NCI-H226 (cell line): ENCODE data around the gene WDR48.

ENCODE experiments used
- DNase-seq: peaks from one replicate; pipeline ENCODE4 v3.0.0-alpha.2; 2015

Gene WDR48

GRCh38 chr3:39065197-39065596 lies 13.4 kb downstream of the WDR48 start:
- DNase-seq: peak; percentile 30

GRCh38 chr3:39067286-39067685 lies 15.5 kb downstream of the WDR48 start:
- DNase-seq: no peak

- DNase-seq: no peak
Observed at GRCh38 chr3:39068556-39068955, 16.7 kb downstream of the WDR48 start.

DNA sequence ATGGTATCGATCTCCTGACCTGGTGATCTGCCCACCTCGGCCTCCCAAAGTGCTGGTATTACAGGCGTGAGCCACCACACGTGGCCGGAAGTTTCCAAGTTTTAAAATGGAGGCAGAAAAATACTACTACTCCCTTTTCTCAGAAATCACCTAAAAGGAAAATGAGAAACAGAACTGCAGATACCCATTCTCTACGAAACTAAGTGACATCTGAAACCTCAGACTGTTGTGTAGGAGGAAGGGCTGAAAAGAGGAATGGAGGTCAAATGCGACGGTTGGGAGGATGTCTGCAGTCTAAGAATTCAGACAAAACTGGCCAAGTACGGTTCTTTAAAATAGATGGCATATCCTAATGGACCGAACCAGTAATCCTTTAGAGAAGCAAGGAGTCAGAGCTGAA lies 24.1 kb downstream of the WDR48 start:
- no peak for DNase-seq

GRCh38 chr3:39079530-39079929 lies 27.7 kb downstream of the WDR48 start:
- DNase-seq: no peak

GRCh38 chr3:39080026-39080425 lies 28.2 kb downstream of the WDR48 start:
- DNase-seq: no peak

DNA sequence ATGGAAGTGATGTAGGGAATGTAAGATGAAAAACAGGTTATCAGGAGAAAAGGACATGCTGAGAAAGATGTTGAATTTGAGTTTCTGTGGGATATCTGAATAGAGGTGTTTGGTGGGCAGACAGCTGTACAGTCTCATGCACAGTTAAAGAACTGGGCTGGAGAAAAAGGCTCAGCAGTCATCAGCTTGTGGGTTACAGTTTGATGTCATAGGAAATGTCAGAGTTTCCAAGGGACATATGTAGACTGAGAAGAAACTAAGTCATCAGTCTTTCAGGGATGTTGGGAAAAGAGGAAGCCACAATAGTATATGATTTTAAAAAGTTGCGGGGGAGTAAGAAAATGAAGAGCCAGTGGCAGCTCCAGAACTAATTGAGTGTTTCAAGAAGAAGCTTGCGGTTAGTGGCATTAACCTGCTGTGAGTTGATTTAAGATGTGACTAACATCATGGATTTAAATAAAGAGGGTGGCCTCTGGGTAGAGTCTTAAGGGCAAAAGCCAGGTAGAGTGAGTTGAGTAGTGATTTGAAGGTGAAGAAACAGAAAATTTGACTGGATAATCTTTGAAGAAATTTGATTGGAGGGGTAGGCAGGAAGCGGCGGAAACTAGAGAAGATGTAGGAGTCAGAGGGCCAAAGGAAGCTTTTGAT lies 31.0 kb downstream of the WDR48 start:
- DNase-seq: no peak

GRCh38 chr3:39086144-39086543 lies 34.3 kb downstream of the WDR48 start:
- no peak for DNase-seq

GRCh38 chr3:39088456-39088855 lies 36.6 kb downstream of the WDR48 start:
- no peak for DNase-seq

- DNase-seq: no peak
Observed at GRCh38 chr3:39088889-39089288, 37.1 kb downstream of the WDR48 start.

DNA sequence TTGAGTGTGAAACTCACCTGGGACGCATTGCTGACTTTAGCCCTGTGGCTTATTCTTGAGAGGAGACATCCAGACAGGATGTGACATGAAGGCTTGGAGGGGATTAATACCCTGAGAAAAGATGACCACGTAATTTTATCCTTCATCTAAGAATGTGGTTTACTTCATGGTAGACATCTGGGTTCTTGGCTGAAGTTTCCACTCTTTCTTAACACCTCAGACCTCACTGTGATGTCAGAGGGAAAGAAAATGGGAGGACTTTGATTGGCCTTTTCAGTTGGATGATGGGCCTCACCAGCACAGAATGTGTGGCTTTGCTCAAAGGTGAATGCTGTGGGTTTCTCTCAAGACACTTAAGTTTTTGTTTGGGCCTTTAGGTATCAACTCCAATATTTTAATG lies 39.1 kb downstream of the WDR48 start:
- no peak for DNase-seq

DNA sequence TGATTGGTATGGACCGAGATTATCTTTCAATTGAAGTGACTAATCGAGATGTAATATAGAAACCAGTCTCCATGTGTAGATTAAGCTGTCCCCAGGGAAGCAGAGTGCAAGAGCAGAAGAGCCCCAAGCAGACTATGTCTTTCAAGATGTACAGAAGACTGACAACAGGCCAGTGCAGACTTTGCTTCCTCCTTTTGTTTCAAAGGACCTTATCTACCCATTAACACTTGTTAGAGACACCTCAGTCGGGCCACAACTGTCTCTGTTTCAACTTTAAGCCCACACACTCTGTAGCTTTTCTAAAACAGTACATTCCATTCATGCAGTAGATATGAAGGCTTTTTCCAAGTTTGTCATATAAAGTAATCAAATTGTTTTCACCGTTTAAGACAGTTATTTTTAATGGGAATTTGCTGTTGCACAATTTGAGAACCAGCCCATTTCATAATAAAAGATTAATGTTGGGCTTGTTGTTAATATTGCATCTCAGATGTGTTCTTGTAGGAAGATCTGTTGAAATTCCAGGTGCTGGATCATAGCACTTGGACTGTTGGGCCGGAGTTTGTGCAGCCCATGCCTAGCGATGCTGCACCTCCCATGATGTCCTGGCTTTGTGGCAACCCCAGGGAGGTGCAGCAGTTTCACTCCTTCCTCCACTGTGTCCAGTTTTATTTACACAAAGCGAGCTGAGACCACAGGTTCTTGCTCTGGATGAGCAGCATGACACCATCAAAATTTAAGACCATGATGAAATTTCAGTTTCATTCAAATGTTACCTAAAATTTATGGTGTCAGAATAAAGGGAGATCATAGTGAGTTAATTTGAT lies 43.2 kb downstream of the WDR48 start:
- no peak for DNase-seq

DNA sequence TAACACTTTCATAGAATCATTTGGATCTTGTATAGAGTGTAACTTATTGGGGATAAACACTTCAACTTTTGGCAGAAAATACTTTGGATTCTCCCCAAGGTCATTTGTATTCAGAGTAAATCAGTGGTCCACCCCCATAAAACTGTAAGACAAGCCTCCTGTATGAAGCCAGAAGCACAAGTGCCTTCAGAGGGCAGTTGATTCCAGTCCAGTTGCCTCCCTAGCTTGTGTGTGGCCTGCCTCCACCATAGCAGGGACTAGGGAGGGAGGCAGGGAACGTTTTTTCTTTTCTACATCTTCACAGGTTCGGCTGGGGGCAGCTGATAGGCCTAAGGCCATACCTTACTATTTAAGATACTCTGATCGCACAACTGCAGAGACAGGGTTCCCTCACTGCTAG lies 44.0 kb downstream of the WDR48 start:
- no peak for DNase-seq

GRCh38 chr3:39096775-39097174 lies 45.0 kb downstream of the WDR48 start:
- no peak for DNase-seq

DNA sequence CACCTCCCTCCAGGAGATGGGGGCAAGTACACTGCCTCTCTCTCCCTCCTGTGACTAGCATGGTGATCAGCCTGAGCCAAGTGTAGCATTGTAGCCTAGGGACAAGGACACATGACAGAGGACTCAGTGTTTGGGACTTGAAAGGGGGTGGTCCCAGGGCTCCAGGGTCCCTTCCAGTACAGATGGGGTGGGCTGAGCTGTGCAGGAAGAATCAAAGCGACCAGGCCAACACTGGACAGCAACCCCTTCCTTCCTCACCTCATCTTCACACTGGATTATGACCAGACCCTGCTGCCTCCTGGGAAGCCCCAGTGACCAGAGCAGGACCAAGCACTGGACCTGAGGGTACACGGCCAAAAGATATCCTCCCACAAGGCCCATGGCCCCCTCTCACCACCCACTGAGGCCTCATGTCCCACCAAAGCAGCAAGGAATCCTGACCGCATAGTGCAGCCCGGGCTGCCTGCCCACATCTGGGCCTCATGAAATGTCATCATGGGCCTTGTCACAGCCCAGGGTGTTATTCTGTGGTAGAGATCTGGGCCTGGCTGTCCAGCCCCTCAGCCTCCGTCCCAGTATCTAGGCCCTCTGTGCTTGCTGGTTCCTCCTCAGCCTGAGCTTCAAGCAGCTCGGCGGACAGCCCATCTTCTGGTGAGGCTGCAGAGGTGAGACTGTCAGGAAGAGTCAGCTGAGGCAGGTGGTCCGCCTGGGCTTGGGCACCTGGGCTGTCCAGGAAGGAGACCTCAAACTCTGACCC lies 46.1 kb downstream of the WDR48 start:
- DNase-seq: no peak

GRCh38 chr3:39098473-39099000 lies 46.7 kb downstream of the WDR48 start:
- DNase-seq: no peak

DNA sequence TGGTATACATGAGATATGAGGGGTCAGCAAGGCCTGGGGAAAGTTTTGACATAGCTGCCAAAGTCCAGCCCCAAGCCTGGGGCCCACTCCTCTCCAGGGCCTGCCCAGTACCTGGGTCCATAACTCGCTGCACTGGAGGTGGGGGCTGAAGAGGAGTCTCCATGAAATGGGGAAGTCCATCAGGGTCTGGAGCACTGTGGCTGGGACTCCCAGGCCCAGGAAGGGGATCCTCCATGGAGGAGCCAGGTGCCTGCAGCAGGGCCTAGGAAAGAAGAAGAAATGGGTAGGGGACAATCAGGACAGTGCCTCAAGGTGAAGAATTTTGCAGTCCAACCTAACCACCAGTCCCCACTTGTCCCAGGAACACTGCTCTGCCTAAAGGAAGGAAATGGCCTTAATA lies 47.4 kb downstream of the WDR48 start:
- no peak for DNase-seq

- DNase-seq: no peak
Observed at GRCh38 chr3:39099738-39100499, 48.1 kb downstream of the WDR48 start.

GRCh38 chr3:39100500-39100886 lies 48.7 kb downstream of the WDR48 start:
- DNase-seq: no peak

GRCh38 chr3:39101022-39101689 lies 49.3 kb downstream of the WDR48 start:
- peak; percentile 12 for DNase-seq

DNA sequence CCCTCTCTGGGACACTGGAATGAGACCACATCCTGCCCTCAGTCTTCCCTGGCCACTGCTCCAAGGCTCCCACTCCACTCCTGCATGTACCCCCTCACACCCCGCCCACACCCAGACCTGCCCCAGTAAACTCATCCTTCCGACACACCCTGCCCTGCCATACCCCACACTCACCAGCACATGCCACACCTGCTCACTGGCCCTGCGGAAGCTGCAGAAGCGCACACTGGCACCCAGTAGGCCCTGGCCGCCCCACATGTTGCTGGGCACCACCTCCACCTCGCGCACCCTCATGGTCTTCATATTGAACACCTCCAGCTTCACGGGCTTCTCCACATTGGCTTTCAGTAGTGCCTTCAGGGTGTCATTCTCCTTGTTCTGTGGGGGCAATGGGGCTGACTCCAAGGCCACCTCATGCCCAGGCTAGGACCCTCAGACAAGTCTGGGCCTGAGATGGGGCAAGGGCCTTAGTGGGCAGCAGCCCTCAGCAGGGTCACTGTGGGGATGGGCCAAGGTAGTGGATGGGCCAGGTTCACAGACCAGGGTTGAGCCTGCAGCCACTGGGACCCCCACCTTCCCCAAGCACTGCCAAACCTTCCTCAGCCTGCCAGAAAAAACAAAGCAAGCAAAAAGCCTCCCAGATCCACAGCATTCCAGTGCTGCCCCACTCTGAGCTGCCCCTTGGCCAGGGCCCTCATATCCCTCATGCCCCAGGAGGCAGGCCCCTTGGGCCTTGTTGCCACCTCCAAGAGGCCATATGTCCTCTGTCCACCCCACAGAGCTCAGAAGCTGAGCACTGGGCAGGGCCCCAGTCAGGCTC lies 50.9 kb downstream of the WDR48 start:
- no peak for DNase-seq
